HG03025 (cell line): Measurements from ENCODE around the gene ADAM15.

ENCODE experiments used
- ATAC-seq: cut with Tn5 transposase; IDR thresholded peaks from one replicate; pipeline ENCODE4 v1.9.1; 2021; ENCODE audit warnings: mild to moderate bottlenecking, moderate library complexity; ENCODE audit not compliant: unreplicated experiment, low FRiP score

The ADAM15 gene, protein sequence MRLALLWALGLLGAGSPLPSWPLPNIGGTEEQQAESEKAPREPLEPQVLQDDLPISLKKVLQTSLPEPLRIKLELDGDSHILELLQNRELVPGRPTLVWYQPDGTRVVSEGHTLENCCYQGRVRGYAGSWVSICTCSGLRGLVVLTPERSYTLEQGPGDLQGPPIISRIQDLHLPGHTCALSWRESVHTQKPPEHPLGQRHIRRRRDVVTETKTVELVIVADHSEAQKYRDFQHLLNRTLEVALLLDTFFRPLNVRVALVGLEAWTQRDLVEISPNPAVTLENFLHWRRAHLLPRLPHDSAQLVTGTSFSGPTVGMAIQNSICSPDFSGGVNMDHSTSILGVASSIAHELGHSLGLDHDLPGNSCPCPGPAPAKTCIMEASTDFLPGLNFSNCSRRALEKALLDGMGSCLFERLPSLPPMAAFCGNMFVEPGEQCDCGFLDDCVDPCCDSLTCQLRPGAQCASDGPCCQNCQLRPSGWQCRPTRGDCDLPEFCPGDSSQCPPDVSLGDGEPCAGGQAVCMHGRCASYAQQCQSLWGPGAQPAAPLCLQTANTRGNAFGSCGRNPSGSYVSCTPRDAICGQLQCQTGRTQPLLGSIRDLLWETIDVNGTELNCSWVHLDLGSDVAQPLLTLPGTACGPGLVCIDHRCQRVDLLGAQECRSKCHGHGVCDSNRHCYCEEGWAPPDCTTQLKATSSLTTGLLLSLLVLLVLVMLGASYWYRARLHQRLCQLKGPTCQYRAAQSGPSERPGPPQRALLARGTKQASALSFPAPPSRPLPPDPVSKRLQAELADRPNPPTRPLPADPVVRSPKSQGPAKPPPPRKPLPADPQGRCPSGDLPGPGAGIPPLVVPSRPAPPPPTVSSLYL

GRCh38 chr1:155050560-155051341 is at the start of gene ADAM15:
ADAM15 (plus strand) TSS chr1:155051316; CDS start chr1:155051387, 71 bp downstream.
- ATAC-seq = peak; percentile 34

DNA sequence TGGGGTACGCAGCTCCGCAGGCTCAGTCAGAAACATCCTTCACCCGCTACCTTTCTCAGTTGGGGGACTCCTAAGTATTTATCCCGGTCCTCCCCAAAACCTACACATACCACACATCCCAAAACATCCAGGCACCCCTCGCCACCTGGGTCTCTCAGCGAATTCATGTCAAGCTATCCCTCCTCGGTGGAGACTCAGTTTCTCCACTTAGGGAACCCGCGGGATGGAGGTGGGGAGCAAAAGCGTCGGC is 49.8 kb upstream of the ADAM15 start:
- ATAC-seq = no peak

- no peak for ATAC-seq
Observed at GRCh38 chr1:155001675-155002463, 49.2 kb upstream of the ADAM15 start.

DNA sequence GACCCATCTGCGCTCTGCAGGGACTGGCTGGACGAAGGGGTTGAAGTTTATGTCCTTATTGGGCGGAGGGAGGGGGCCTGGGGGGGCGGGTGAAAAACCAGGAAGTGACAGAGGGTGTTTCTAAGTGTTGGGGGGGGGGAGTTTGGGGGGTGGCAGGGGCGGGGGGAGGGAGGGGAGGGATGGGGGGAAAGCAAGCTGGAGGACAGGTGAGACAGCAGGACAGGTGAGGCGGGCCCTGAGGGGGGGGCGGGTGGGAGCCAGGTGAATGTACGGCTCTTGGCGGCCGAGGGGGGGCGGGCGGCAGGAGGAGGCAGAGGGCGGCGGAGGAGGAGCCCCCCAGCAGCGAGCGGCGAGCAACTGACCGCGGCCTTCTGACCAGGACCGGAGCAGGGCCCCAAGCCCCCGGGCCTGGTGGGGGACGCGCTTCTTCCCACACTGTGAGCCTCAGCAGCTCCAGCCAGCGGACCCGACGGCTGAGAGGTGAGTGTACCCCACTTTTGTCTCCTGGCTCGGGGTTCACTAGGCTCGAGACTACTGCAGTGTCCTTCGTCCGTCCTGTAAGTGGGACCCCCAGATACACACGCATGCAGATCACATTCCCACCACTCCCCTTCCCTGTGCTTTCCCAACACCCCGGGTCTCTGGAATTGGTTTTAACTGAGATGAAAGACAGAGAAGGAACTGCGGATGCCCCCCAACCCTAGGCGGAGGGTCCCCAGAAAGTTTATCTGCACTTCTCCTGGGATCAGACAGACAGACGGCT is 48.5 kb upstream of the ADAM15 start, which contains the start of gene ZBTB7B:
Gene ZBTB7B, plus strand, starts transcription at position 339 of the 763 bp plus-strand sequence. CDS start 11,859 bp downstream, outside the sequence.
- no peak for ATAC-seq

GRCh38 chr1:155003227-155003765 is 47.8 kb upstream of the ADAM15 start:
- no peak for ATAC-seq

DNA sequence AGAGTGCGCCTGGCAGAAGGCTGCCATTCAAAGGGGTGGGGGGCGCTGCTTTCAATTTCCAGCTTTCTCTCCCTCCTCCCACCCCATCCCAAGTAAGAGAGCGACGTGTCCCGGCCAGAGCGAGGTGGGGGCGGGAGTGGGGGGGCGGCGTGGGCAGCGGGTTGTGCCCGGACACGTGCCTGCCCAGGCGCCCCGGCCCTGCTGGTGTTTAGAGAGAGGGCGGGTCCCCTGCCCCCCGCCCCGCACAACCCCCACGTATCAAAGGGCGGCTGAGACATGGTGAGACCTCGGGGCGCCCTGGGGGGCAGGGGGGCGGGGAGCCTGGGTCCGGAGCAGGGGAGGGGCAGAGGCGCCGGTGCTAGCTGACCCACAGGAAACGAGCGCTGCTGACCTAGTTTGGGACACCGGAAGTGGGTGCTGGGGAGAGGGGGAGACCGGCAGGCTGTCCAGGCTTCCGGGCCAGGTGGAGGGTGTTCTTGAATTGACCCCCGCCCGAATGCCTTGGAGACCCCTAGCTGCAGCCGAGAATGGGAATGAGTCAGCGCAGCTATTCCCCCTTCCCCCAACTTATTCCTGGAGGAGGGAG is 47.3 kb upstream of the ADAM15 start:
- no peak for ATAC-seq

DNA sequence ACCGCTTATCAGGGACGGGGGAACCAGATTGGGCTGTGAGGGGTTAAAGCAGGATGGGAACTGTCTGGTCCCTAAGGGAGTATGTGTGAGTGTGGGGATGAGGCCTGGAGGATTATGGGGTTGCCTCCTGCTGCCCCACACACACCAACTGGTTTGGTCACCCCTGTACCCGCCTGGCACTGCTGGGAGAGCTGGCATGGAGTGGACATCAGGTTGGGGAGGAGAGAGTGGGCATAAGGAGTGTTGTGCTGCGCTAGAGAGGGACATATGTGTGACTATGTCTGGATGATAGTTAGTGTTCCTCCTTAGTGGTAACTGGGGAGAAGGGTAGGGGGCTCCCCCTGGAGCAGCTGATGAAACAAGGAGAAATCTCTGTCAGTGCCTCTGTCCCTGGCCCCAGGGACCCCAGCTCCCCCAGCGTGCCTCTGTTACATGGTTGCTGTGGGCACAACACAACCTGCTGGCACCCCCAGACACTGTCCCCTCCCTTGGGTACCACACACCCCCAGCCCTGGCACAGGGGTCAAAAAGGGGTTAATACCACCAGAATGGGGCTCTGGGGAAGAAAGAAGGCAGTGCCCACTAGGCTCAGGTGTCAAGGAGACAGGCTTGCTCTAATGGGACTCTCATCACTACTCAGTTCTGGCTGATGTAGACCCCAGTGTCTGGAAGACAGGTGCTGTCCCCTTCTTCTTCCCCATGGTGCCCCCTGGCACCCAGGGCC is 46.6 kb upstream of the ADAM15 start:
- ATAC-seq = no peak

DNA sequence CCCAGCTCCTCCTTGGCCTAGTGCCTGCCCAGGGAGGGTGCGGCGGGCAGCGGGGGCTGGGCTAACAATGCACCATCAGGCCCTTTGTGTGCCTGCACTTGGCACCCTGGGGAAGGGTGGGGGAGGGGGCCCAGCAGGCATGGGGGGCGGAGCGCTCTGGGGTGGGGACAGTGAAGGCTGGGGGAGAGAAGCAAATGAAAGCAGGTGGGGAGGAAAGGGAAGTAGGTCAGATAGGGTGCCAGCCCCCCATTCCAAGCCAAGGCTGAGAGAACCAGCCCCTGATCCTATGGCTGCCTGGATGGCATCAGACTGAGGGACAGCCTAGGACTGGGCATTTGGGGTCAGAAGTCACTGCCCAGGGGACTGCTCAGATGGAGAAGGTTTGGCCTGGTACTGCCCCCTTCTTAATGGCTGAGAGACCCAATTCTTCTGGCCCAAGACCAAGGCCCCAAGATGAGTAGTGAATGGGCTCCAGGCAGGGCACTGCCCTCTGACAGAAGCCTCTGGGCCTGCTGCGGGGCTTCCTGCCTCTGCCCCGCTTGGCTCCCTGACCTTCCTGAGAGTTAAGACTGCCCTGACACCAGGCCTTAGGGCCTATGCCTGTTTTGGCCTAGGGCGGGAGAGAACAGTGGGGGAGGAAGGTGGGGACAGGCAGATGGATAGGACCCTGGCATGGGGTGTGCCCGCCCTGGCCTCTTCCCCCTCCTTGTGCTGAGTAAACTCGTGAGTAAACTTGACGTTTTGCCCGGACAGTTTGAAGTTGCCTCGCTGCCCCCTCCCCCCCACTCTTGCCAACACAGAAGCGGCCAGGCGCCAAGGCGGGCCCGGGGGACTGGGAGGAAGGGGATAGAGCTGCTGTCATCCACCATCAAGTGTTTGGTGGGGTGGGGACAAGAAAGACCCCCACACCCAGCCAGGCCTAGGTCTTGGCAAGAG is 45.8 kb upstream of the ADAM15 start:
- no peak for ATAC-seq

- ATAC-seq = no peak
Observed at GRCh38 chr1:155006601-155007101, 44.5 kb upstream of the ADAM15 start.

- no peak for ATAC-seq
Observed at GRCh38 chr1:155007251-155007828, 43.8 kb upstream of the ADAM15 start.

DNA sequence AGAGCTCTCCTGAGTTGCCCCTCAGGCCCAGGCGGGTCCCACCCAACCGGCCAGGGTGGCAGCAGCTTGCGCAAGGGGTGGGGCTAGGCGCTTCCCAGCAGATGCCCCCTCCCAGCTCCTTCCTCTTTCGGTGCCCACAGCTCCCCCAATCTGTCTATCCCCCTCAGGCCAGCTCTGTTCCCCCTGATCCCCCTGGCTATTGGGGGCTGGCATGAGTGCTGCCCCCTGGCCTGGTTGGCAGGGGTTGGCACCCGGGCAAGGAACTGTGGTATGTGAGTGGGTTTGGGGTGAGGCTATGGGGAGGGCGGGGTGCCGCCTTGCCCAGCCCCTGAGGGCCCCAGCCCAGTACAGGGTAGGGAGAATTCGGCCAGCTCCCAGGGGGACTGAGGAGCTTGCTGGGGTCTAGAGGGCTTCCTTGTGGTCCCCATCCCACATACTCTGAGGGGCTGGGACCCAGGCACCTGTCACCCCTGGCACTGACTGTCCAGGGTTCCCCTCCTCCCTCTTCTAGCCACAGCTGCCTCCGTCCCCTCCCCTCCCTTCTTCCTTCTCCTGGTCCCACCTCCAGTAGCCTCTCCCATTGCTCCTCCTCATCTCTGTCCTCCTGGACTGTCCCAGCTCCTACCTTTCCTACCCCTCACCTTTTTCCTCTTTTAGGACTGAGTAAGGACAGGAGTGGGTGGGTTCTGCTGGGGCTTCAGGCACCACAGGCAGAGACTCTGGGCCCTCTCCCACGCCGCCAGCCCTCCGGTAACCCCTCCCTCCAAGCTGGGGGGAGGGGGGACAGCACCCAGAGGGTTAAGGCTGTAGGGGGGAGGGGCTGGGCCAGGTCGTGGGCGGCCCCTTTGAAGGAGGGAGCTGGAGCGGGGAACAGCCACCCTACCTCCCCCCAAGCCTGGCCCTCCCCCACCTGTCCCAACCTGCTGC is 42.8 kb upstream of the ADAM15 start:
- no peak for ATAC-seq

DNA sequence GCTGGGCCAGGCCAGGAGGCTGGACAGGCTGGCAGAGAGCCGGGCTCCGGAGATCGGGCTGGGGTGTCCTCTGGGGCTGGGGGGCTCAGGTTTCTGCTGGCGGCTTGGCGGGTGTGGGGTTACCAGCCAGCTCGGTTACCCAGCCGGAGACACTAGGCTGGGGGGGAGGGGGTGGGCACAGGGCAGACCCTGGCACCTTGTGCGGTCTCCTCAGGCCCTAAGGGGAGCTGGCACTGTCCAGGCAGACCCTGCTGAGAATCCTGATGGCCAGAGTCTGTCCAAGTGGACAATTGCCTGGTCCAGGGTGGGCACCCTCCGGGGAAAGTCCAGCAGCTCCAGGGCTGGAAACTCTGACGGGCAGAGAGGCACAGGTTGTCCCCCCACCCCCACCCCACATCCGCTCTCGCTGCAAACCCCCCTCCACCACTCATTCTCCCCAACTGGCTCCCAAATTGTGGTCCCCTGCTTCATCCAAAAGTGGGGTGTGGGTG is 41.9 kb upstream of the ADAM15 start:
- no peak for ATAC-seq

DNA sequence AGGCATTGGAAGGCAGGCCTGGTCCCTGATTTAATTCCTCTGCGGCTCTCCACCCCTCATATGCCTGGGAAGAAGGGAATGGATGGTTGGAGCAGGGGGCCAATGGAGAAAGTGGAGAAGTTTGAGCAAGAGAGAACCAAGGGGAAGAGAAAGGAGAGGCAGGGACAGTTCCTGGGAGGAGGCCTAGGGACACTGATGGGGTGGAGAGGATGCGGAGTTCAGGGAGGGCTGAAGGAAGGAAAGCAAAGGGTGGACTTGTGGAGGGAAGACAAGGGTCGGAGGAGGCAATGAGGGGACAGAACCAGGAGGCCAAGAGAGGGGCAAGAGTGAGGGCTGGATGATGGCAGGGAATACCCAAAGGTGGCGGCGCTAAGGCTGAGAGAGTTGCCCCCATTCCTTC is 41.4 kb upstream of the ADAM15 start:
- ATAC-seq = no peak

DNA sequence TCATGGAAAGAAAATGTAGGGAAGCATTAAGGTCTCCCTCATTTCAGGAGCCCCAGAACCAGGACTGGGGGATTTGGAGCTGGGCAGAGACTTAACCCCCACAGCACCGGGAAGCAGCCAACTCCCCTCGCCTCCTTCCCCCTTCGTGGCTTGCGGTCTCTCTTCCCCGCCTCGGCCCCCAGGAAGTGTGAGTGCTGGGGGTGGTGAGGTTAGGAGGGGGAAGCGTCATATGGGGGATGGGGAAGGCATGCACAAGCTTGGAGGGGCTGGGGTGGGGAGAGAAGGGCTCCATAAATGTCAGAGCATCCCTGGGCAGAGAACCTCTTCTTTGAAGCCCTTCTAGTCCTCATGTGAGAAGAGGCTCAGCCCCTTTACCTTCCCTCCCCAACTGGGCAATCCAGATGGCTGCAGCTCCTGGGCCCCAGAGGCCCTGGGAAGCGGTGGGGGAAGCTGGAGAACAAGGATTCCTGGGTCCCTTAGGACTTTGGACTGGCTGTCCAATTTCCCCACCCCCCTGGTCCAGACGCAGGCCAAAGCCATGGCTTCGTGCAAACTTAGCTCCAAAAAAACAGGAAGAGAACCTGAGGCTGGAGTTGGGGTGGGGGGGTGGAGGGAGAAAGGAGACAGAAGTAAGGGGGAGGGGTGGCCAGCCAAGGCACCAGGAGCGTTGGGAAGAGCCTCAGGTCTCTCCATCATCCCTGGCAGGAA is 40.8 kb upstream of the ADAM15 start:
- ATAC-seq = no peak

DNA sequence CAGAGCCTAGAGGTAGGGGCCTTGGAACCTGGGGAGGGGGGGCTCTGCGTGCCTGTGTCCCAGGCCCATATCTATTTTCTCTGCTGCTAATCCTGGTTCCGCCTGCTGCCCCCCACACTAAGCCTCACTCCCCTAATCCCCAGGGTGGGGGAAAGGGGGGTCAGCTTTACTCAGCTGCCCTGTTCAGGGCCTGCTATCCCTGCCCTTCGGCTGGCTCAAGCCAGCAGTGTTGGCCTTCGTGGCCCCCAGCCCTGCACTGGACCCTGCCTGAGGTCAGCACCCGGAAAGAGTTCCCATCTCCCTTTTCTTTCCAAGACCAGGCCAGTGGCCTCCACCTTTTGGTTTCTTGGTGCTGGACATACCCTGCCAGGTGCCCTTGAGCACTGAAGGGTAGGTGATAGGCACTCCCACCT is 40.1 kb upstream of the ADAM15 start:
- ATAC-seq = no peak
